Spleen (tissue), 7 donors: ENCODE measurements around the gene ERG28.

Experiments
- CTCF ChIP-seq, 11 experiments: fragments of 200-600 bp in 7 of 11; fragments of 450-650 bp in 4 of 11; sonication (generic) in 4 of 11; IDR thresholded peaks in 8 of 11; conservative IDR thresholded peaks in 3 of 11; 1 replicate in 7 of 11; 2 replicates in 4 of 11; pipeline versions ENCODE4 v1.4.0 to v1.8.0; 2016 to 2021; ENCODE audit warnings: antibody characterized with exemption in 11 of 11, inconsistent platforms in 4 of 11, mild to moderate bottlenecking in 1 of 11
- POLR2A ChIP-seq, 3 donors: fragments of 450-650 bp; IDR thresholded peaks; one replicate each; pipeline ENCODE4 v1.5.1; 2017; ENCODE audit warnings: antibody characterized with exemption in 3 of 3, mild to moderate bottlenecking in 1 of 3
- POLR2AphosphoS5 ChIP-seq, 3 donors: sonication (generic); formaldehyde crosslinking; IDR thresholded peaks; one replicate each; pipeline ENCODE4 v1.5.1; 2017; ENCODE audit warnings: antibody characterized with exemption in 3 of 3
- donor health status: DM: no; HTN: no; CAD: no; lungs with moderate emphysema.
- donor health status: DM: no; HTN: no; CAD: no.
- donor health status: DM: no; HTN: no; CAD: no.

- no peak for TF ChIP-seq POLR2AphosphoS5 (IDR thresholded peaks at IDR 0.05)
- TF ChIP-seq CTCF (IDR thresholded peaks at IDR 0.05 in 8 of 11, conservative IDR thresholded peaks at IDR 0.05 in 3 of 11): no peak
- no peak for TF ChIP-seq POLR2A (IDR thresholded peaks at IDR 0.05)
These were observed 3.3 kb downstream of the ERG28 start for GRCh38 chr14:75657331-75657730.
